SK-MEL-5 (cell line): ENCODE measurements around the gene PPP1R14B. TPM values are rescaled to one million over a fixed set of nuclear protein-coding genes. Genes with fewer than 3 reads are reported as not detected.

Experiments
- DNase-seq: peaks from one replicate; pipeline ENCODE4 v3.0.0-alpha.2; 2016; ENCODE audit warnings: low read depth, low spot score
- in situ Hi-C: cut with HindIII; loops from 2 replicates; pipeline ENCODE4 v1.10.0; 2016; ENCODE audit warnings: low sequenced_read_pairs, high pct_unique_total_duplicates, low pct_unique_long_range_greater_than_20kb
- total RNA-seq: library from RNA; depleted of rRNA; stranded (reverse); fragments of >200 nt; shearing (Covaris generic); gene quantifications from 2 replicates; pipeline ENCODE4 v1.2.3, GENCODE V29; 2014

Gene PPP1R14B
- total RNA-seq, 1 experiment from 2014 or later: 162 TPM

DNA sequence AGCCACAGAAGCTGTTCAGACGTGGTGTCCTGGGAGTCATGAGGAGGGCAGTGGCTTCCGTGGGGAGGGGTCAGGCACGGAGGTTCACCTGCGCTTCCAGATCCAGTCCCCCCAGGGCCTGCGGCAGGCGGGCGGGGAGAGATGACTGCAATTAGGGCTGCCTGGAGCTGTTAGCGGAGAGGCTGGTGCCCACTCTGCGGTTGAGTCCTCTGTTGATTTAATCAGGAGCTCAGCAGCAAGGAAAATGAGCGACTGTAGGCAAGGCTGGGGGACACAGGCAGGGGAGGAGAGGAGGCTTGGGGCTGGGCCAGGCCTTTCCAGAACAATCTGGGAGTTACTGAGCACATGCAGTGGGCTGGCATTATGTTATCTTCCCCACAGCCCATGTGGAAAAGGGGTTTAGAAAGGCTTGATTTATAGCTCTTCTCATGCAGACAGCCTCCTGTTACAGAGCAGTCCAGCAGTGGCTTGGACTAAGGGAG, 17.7 kb upstream of the PPP1R14B start:
- DNase-seq: no peak
- in situ Hi-C loops: no loop called here

DNA sequence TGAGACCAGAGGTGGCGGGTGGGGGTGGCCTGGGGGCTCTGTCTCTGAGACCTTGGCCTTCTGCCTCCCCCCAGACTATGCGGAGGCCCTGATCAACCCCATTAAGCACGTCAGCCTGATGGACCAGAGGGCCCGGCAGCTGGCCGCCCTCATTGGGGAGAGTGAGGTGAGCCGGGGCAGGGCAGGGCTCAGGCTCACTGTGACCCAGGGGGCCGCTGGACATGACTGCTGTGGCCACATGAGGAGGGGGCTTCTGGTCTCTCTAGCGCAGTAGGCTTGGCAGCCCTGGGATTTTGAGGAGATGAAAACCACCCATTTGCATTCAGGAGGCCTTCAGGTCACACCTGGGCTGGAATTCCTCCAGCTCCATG, 17.2 kb upstream of the PPP1R14B start:
- DNase-seq: no peak
- in situ Hi-C loops: no loop called here

DNA sequence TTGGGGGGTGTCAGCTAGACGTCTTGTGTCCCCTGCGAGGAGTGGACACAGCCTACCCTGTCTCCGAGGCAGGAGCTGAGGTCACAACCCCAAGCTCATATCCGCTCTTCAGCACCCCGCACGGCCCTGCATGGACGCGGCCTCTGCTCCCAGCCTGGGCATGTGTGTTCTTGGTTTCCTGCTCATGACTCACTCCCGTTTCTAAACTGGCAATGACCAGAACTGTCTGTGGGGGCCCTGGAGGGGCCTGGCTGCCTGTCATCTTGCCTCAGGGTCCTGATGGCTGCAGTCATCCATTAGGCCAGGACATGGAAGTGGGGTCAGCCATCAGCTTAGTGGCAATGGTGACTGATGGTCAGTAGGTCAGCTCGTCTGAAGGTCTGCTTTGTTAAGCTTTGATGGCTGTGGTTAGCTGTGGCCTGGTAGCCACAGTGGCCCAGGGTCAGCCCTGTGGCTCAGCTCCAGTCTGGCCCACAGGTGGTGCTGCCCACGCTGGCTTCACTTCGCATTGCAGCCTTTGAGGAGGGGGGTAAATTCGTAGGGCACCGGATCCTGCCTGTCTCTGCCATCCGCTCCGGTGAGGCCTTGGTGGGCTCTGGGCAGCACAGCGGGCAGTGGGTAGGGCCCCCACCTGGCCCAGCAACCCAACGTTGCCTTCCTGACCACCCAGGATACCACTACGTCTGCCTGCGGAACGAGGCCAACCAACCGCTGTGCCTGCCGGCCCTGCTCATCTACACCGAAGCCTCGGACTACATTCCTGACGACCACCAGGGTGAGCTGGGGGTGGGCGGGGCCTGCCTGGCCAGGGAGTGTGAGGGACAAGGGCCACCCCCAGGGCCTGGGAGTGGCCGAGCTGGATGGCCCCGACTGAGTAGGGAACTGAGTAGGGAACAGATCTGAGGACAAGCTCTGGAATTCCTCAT, 16.5 kb upstream of the PPP1R14B start:
- no peak for DNase-seq
- in situ Hi-C loops: no loop called here

DNA sequence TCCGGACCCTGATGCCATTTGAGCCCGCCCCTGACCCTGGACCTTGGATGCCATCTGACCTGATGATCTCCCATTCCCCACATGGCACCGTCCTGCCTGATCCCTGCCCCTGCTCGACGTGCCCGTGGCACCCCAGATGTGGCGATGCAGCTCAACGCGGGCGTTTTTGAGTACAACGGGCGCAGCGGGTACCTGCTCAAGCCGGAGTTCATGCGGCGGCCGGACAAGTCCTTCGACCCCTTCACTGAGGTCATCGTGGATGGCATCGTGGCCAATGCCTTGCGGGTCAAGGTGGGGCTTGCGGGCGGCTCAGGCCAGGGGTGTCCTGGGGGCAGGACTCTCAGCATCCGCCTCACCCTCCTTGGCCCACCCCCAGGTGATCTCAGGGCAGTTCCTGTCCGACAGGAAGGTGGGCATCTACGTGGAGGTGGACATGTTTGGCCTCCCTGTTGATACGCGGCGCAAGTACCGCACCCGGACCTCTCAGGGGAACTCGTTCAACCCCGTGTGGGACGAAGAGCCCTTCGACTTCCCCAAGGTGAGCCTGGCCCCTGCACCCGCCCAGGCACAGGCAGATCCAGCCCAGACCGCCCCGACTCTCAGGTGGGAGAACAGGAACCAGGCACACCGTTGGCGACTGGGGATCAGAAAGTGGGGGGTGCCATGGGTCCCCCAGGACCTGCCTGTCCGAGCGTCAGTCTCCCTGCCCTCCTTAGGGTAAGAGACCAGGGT, 15.7 kb upstream of the PPP1R14B start:
- in situ Hi-C loops: no loop called here
- DNase-seq: no peak

DNA sequence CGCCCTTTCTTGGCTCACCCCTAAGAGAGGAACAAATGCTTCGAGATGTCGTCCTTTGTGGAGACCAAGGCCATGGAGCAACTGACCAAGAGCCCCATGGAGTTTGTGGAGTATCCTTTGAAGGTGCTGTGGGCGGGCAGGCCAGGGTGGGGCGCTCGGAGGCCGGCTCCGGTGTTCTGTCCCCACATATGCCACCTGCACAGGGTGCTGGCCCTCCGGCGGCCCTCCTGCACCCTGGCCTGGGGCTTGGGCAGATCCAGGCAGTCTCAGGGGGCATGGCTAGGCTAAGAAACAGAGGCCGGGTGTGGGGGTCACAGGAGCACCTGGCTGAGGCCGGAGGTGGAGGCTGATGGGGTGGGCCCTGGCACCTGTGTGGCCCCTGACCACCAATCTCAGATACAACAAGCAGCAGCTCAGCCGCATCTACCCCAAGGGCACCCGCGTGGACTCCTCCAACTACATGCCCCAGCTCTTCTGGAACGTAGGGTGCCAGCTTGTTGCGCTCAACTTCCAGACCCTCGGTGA, 14.9 kb upstream of the PPP1R14B start:
- in situ Hi-C loops: no loop called here
- no peak for DNase-seq

DNA sequence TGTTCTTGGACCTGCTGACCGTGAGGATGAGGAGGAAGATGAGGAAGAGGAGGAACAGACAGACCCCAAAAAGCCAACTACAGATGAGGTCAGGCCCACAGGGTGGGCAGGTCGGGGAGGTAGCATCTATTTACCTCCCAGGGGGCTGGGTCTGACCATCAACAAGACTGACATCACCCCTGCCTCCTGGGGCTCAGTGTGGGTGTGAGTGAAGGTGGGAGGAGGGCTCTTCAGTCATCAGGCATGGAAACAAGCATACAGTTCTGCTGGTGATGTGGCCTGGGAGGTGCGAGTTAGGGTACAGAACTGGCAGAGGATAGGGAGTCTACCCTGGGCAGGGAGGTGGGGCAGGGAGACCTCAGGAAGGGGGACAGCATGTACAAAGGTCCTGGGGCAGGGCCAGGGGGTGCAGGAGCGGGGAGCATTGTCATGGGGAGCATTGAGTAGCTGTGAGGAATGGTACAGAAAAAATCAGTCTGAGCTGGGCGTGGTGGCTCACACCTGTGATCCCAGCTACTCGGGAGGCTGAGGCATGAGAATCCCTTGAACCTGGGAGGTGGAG, 13.5 kb upstream of the PPP1R14B start:
- no peak for DNase-seq
- in situ Hi-C loops: no loop called here

DNA sequence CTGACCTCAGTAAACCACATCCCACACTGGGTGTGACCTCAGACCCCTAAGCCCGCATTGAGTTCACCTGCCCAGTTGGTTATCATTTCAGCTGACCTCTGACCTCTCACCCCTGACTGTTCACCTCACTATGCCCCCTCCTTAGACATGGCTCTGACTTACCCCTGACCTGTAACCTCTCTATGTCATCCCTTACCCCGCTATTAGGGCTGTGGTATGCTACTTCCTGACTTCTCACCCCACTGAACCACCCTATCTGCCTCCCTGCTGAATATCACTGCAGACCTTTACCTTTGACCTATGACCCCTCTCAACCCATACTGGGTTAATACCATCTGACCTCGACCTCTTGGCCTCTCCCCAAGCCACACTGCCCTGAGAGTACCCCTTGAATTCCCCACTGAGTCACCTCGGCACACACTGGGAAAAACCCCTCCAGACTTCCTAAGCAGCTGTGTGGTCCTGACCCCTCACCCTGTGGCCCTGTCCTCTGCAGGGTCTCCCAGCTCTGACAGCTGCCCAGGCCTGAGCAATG, 12.9 kb upstream of the PPP1R14B start:
- no peak for DNase-seq
- in situ Hi-C loops: no loop called here

DNA sequence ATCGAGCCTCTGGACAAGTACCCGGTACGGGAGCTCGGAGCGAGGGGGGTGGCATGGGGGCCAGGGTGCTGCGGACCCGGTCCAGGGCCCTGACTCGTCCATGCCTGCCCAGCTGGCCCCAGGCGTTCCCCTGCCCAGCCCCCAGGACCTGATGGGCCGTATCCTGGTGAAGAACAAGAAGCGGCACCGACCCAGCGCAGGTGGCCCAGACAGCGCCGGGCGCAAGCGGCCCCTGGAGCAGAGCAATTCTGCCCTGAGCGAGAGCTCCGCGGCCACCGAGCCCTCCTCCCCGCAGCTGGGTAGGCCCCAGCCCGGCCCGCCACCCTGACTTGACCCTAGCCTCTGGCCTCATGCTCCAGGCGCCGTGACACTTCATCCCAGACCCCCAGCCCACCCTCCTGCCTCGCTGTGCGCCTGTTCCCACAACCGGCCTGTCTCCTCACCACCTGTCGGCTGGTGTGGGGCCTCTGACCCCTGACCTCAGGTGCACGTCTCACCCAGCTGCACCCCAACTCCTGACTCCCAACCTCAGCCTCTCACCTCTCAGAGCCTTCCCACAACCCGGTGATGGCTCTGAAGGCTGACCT, 12.3 kb upstream of the PPP1R14B start:
- in situ Hi-C loops: no loop called here
- no peak for DNase-seq

DNA sequence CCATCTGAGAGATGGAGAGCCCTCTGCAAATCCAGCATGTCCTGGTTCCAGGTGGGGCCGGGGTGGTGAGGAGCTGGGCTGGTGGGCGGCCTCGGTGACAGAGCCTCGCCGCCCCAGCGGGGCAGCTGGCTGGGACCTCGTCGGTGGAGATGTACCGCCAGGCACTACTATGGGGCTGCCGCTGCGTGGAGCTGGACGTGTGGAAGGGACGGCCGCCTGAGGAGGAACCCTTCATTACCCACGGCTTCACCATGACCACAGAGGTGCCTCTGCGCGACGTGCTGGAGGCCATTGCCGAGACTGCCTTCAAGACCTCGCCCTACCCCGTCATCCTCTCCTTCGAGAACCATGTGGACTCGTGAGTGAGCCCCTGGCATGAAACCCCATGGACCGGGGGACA, 11.6 kb upstream of the PPP1R14B start:
- DNase-seq: no peak
- in situ Hi-C loops: no loop called here

DNA sequence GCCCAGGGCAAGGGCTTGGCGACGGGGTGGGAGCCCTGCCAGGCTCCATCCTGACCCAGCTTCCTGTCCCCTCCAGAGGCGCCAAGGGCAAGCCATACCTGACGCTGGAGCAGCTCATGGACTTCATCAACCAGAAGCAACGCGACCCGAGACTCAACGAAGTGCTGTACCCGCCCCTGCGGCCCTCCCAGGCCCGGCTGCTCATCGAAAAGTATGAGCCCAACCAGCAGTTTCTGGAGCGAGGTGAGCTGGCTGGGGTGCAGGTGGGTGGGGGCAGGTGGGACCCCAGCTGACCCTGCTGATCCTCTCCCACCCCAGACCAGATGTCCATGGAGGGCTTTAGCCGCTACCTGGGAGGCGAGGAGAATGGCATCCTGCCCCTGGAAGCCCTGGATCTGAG, 9.6 kb upstream of the PPP1R14B start:
- in situ Hi-C loops: no loop called here
- no peak for DNase-seq

DNA sequence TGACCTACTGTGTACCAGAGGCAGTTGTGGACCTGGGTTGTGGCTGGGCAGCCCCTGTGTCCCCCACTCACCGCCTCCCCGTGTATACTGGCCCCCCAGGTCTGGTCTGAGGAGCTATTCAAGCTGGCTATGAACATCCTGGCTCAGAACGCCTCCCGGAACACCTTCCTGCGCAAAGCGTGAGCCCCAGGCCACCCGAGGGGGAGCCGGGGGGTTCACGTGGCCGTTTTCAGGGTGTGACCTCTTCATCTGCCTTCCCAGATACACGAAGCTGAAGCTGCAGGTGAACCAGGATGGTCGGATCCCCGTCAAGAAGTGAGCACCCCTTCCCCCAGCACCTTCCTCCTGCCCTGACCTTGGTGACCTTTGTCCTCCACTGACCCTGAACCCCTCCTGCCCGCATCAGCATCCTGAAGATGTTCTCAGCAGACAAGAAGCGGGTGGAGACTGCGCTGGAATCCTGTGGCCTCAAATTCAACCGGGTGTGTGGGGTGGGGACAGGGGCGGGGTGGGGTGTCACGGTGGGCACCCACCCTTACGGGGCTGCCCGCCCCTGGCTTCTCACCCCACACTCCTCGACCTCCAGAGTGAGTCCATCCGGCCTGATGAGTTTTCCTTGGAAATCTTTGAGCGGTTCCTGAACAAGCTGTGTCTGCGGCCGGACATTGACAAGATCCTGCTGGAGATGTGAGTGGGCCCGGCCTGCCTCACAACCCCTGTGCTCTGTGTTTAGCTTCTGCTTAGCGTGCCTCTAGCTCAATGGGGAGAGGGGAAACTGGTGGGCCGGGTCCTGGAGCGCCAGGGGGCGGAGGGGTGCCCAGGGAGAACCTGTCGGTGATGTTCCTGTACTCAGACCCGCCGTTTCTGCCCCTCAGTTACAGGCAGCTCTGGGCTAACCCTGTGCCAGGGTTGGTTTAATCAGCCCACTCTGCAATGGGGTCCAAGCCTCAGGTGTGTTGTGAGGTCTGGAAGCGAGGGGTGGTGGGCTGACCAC, 8.7 kb upstream of the PPP1R14B start:
- DNase-seq: no peak
- in situ Hi-C loops: no loop called here

DNA sequence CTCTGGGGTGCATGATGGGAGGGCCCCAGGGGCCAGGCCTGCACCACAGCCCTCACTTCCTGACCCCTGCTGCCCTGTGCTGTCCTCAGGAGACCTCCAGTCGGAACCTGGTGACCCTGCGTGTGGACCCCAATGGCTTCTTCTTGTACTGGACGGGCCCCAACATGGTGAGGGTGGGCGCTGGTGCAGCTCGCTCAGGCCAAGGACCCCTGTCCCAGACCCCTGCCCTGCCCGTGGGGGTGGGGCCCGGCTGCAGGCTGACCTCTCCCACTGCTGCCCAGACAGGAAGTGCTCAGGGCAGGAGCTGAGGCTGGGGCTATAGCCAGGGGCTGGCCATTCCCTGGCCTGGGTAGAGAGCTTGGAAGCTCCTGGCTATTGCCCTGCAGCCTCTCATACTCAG, 7.6 kb upstream of the PPP1R14B start:
- DNase-seq: no peak
- in situ Hi-C loops: no loop called here

DNA sequence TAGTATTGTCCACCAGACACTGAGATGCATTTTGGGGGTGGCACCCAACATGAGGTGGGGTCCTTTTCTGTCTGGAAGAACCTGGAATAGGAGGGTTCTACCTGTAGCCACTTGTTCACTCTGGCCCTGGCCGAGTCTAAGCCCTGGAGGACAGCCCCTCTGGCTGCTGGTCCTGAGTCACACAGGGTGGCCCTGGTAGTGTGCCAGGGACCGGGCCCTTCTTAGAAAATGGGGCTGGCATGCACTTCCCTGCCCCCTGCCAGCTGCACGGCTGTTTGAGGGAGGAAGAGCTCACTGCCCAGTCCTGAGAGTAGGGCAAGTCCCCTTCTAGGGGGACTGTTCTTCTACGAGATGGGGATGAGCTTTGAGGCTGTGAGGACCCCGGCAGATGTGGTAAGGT, 6.7 kb upstream of the PPP1R14B start:
- no peak for DNase-seq
- in situ Hi-C loops: no loop called here

DNA sequence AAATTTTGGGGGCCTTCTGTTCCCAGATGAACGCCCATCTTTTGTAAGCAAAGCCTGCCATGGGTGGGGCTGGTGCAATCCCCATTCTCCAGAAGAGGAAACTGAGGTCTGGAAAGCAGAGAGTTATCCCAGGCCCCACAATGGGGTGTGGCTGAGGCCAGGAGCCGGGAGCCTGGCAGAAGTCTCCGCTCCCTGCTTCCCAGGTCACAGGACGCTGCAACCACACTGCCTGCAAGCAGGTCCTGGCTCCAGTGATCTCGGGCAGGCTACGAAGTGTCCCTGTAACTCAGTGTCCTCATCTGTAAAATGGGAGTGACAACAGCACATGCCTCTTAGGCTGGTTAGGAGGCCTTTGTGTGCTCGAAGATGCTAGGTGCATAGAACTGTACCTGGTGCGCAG, 6.3 kb upstream of the PPP1R14B start:
- no peak for DNase-seq
- in situ Hi-C loops: no loop called here

DNA sequence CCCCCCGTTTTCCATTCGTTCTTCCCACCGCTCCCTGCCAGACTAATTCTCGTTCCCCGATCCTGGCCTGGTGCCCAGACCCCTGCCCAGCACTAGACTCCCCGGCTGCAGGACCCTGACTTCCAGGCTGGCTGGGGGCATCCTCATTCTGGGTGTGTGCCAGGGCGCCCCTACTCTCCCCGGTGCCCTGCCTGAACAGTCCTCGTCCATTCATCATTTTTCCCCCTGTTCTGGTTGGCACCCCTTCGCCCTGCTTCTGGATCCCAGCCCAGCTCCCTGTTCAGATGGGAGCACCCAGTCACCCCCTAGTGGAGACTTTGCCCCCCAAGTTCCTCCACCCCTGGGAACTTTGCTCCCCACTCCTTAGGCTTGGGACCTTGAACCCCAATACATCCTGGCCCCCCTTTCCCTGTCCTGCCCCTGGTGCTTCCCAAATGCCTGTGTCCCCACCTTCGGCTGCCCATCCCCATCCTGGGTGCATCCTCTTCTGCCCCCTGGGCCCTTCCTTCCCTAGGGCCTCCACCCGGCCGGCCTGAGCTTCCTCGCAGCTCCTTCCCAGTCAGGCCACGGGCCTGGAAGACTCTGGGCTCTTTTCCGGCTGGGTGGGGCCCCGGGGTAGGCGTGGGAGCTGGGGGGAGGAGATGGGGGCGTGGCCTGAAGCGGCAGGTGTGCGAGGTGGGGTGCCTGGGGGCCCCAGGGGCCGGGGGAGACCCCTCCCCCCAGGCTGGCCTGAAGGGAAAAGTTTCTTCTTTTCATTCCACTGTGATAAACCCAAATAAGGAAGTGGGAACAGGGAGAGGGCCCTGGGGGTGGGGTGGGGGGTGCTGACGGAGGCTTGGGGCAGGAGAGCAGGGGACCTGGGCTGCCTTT, 5.5 kb upstream of the PPP1R14B start:
- in situ Hi-C loops: no loop called here
- peak; percentile 50 for DNase-seq

DNA sequence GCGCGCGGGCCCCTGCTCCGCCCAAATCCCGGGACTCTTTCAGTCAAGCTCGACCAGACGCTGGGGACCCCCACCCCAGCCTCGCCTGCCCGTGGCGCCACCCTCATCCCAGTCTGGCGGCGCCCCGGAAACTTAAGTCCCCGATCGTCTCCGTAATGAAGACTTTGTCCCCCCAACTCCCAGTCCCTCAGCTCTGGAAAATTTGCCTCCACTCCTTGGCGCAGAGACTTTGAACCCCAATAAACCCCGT, 4.9 kb upstream of the PPP1R14B start:
- DNase-seq: no peak
- in situ Hi-C loops: no loop called here
